Mesenchymal stem cell (in vitro differentiated cells and primary cell): ENCODE results near the gene PLA2G4C.

Source experiments
- DNase-seq: peaks from one replicate; pipeline ENCODE4 v3.0.0-alpha.2; 2013
- H2AFZ ChIP-seq: one replicate; pipeline ENCODE4 v1.6.1; 2013; ENCODE audit warnings: low read depth, mild to moderate bottlenecking, control low read depth, inconsistent platforms, low read length, moderate library complexity
- H2AK5ac ChIP-seq: 2 replicates; pipeline ENCODE4 v1.6.1; 2013; ENCODE audit warnings: low read length, moderate library complexity, mild to moderate bottlenecking, inconsistent platforms; ENCODE audit not compliant: severe bottlenecking
- H2BK120ac ChIP-seq: one replicate; pipeline ENCODE4 v1.6.1; 2013; ENCODE audit warnings: low read depth, mild to moderate bottlenecking, inconsistent platforms, low read length, moderate library complexity
- H2BK12ac ChIP-seq, 2 experiments: one replicate each; pipeline ENCODE4 v1.6.1; 2013; ENCODE audit warnings: inconsistent platforms in 2 of 2, low read length in 2 of 2, mild to moderate bottlenecking in 2 of 2, moderate library complexity in 2 of 2, control low read depth in 1 of 2
- H2BK15ac ChIP-seq: one replicate; pipeline ENCODE4 v1.6.1; 2013; ENCODE audit warnings: mild to moderate bottlenecking, low read depth, inconsistent platforms; ENCODE audit not compliant: poor library complexity, severe bottlenecking
- H2BK5ac ChIP-seq: 2 replicates; pipeline ENCODE4 v1.6.1; 2013; ENCODE audit warnings: low read depth, mild to moderate bottlenecking, low read length, control low read depth, inconsistent platforms; ENCODE audit not compliant: poor library complexity, severe bottlenecking
- H3K14ac ChIP-seq, 2 experiments: one replicate each; pipeline ENCODE4 v1.6.1; 2013; ENCODE audit warnings: inconsistent platforms in 2 of 2, low read length in 2 of 2, control low read depth in 1 of 2, mild to moderate bottlenecking in 1 of 2, moderate library complexity in 1 of 2
- H3K18ac ChIP-seq, 2 experiments: one replicate each; pipeline ENCODE4 v1.6.1; 2013; ENCODE audit warnings: inconsistent platforms in 2 of 2, low read length in 2 of 2, control low read depth in 1 of 2, low read depth in 1 of 2, mild to moderate bottlenecking in 1 of 2
- H3K23ac ChIP-seq, 2 experiments: one replicate each; pipeline ENCODE4 v1.6.1; 2013; ENCODE audit warnings: inconsistent platforms in 2 of 2, low read length in 2 of 2, mild to moderate bottlenecking in 2 of 2, moderate library complexity in 2 of 2, control low read depth in 1 of 2
- H3K27ac ChIP-seq: 2 replicates; pipeline ENCODE4 v1.5.1; 2013; ENCODE audit warnings: mild to moderate bottlenecking, moderate library complexity, low read length, control low read depth, inconsistent platforms; ENCODE audit not compliant: poor library complexity, severe bottlenecking
- H3K27me3 ChIP-seq, 2 experiments: 2 replicates each; pipeline versions ENCODE4 v1.6.1 to v1.7.0; 2013; ENCODE audit warnings: low read length in 2 of 2, mild to moderate bottlenecking in 2 of 2, moderate library complexity in 2 of 2, control low read depth in 1 of 2, inconsistent platforms in 1 of 2; ENCODE audit not compliant: control insufficient read depth in 1 of 2, insufficient read depth in 1 of 2
- H3K36me3 ChIP-seq, 2 experiments: 2 replicates each; pipeline versions ENCODE4 v1.6.1 to v1.7.0; 2013; ENCODE audit warnings: low read length in 2 of 2, control low read depth in 1 of 2, inconsistent platforms in 1 of 2, low read depth in 1 of 2, mild to moderate bottlenecking in 1 of 2; ENCODE audit not compliant: insufficient read depth in 2 of 2, control insufficient read depth in 1 of 2
- H3K4ac ChIP-seq, 2 experiments: one replicate each; pipeline ENCODE4 v1.6.1; 2013; ENCODE audit warnings: inconsistent platforms in 2 of 2, low read length in 2 of 2, mild to moderate bottlenecking in 2 of 2, moderate library complexity in 2 of 2, control low read depth in 1 of 2, low read depth in 1 of 2
- H3K4me1 ChIP-seq: 2 replicates; pipeline ENCODE4 v1.6.1; 2013; ENCODE audit warnings: low read depth, low read length, control low read depth; ENCODE audit not compliant: control insufficient read depth, insufficient read depth
- H3K4me2 ChIP-seq: 2 replicates; pipeline ENCODE4 v1.6.1; 2013; ENCODE audit warnings: low read length, mild to moderate bottlenecking, inconsistent platforms; ENCODE audit not compliant: poor library complexity, severe bottlenecking
- H3K4me3 ChIP-seq, 2 experiments: 2 replicates each; pipeline versions ENCODE4 v1.5.1 to v1.7.0; 2013; ENCODE audit warnings: low read length in 2 of 2, mild to moderate bottlenecking in 2 of 2, control low read depth in 1 of 2, low read depth in 1 of 2; ENCODE audit not compliant: insufficient read depth in 1 of 2
- H3K79me1 ChIP-seq: replicated peaks from 2 replicates; pipeline ENCODE4 v1.6.1; 2013; ENCODE audit warnings: mild to moderate bottlenecking, control low read depth, low read length, inconsistent platforms; ENCODE audit not compliant: poor library complexity, severe bottlenecking
- H3K9ac ChIP-seq: 2 replicates; pipeline ENCODE4 v1.7.0; 2013; ENCODE audit warnings: mild to moderate bottlenecking, low read length, moderate library complexity
- H3K9me3 ChIP-seq: 2 replicates; pipeline ENCODE4 v1.7.0; 2013; ENCODE audit warnings: mild to moderate bottlenecking, low read length; ENCODE audit not compliant: control insufficient read depth
- H4K8ac ChIP-seq: one replicate; pipeline ENCODE4 v1.6.1; 2013; ENCODE audit warnings: inconsistent platforms, mild to moderate bottlenecking, low read length, moderate library complexity
- H4K91ac ChIP-seq: one replicate; pipeline ENCODE4 v1.6.1; 2013; ENCODE audit warnings: mild to moderate bottlenecking, low read length, inconsistent platforms
- WGBS: methylation state at CpG from one replicate; pipeline ENCODE4 v1.1.7; 2013; ENCODE audit warnings: mixed read lengths; 5-methylcytosine and 5-hydroxymethylcytosine counted together

Gene PLA2G4C

DNA sequence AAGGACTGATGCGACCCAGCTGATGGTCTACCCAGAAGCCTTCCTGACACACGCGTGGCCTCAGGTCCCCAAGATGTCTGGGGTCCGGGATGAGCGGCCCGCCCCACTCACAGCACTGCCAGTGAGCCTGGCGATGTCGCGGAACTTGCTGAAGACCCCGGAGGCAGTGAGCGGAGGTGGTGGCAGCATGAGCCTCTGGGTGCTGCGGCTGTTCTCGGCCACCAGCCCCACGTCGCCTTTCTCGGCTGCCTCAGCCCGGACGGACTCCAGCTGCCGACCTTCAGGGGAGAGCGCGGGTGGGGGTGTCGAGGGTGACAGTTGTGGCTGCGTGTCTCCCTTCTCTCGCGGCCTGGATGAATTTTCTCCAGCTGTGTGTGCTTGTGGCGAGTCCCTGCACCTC lies 26.8 kb upstream of the PLA2G4C start:
- H3K14ac ChIP-seq, result no peak overlapping the region

GRCh38 chr19:48136547-48136946 lies 25.9 kb upstream of the PLA2G4C start:
- Histone ChIP-seq H3K23ac (no peak overlapping the region), H2BK12ac (no peak overlapping the region), H4K8ac (no peak overlapping the region), H2BK120ac (no peak overlapping the region), H3K4me1 (peaks cover 6% of the 10 kb centered on the region), H3K79me1 (no peaks in the 10 kb centered on the region), H3K27ac (no peak overlapping the region), H2BK15ac (no peak overlapping the region), H2BK5ac (no peak overlapping the region), H3K9ac (no peak overlapping the region), H3K27me3 (no peaks in the 10 kb centered on the region), H3K18ac (no peak overlapping the region), H2AFZ (no peak overlapping the region), H3K14ac (no peak overlapping the region), H2AK5ac (no peak overlapping the region), H3K36me3 (peaks cover 8 to 63% of the 10 kb centered on the region in 2 experiments), H3K4me2 (no peak overlapping the region), H4K91ac (no peak overlapping the region), H3K4ac (no peak overlapping the region), H3K4me3 (no peak overlapping the region), H3K9me3 (no peaks in the 10 kb centered on the region)
- DNase-seq, result no peak
- 93% methylated on average over 4 of the region's 4 CpGs for WGBS

More for the DNA sequence above, 26.8 kb upstream of the PLA2G4C start:
- 97% methylated on average over 26 of the region's 26 CpGs for WGBS
- Histone ChIP-seq H3K36me3 (peaks cover 8 to 57% of the 10 kb centered on the region in 2 experiments), H2BK15ac (no peak overlapping the region), H3K4me1 (peaks cover 6% of the 10 kb centered on the region), H3K27ac (no peak overlapping the region), H3K9me3 (no peaks in the 10 kb centered on the region), H3K4me3 (no peak overlapping the region), H2BK12ac (no peak overlapping the region), H2AFZ (no peak overlapping the region), H2AK5ac (no peak overlapping the region), H4K91ac (no peak overlapping the region), H3K4ac (no peak overlapping the region), H3K18ac (no peak overlapping the region), H3K23ac (no peak overlapping the region), H3K4me2 (no peak overlapping the region), H3K9ac (no peak overlapping the region), H3K79me1 (no peaks in the 10 kb centered on the region), H4K8ac (no peak overlapping the region), H3K27me3 (no peaks in the 10 kb centered on the region), H2BK5ac (no peak overlapping the region), H2BK120ac (no peak overlapping the region)
- DNase-seq, result no peak

- no peak overlapping the region for H2AFZ ChIP-seq
- no peak overlapping the region for H2BK120ac ChIP-seq
- H3K27ac ChIP-seq, result no peak overlapping the region
- H3K4ac ChIP-seq, result no peak overlapping the region
- H3K23ac ChIP-seq, result no peak overlapping the region
- no peak overlapping the region for H2AK5ac ChIP-seq
- no peak overlapping the region for H3K18ac ChIP-seq
- no peak overlapping the region for H2BK15ac ChIP-seq
- no peak overlapping the region for H3K9ac ChIP-seq
- H3K36me3 ChIP-seq, result peaks cover 16 to 65% of the 10 kb centered on the region in 2 experiments
- no peak overlapping the region for H2BK12ac ChIP-seq
- H2BK5ac ChIP-seq, result no peak overlapping the region
- H3K4me3 ChIP-seq, result no peak overlapping the region
- no peaks in the 10 kb centered on the region for H3K9me3 ChIP-seq
- 84% methylated on average over 7 of the region's 8 CpGs for WGBS
- no peak overlapping the region for H4K91ac ChIP-seq
- H4K8ac ChIP-seq, result no peak overlapping the region
- no peaks in the 10 kb centered on the region for H3K27me3 ChIP-seq
- DNase-seq, result no peak
- H3K4me2 ChIP-seq, result no peak overlapping the region
- H3K79me1 ChIP-seq, result no peaks in the 10 kb centered on the region
- H3K4me1 ChIP-seq, result peaks cover 6% of the 10 kb centered on the region
- no peak overlapping the region for H3K14ac ChIP-seq
These were observed 24.8 kb upstream of the PLA2G4C start for GRCh38 chr19:48135411-48135810.

GRCh38 chr19:48133094-48133493 lies 22.5 kb upstream of the PLA2G4C start:
- Histone ChIP-seq H4K91ac (no peak overlapping the region), H2BK120ac (no peak overlapping the region), H3K23ac (no peak overlapping the region), H3K18ac (no peak overlapping the region), H3K4ac (no peak overlapping the region), H3K4me2 (no peak overlapping the region), H3K9ac (no peak overlapping the region), H3K14ac (no peak overlapping the region), H2AFZ (no peak overlapping the region), H3K4me1 (no peaks in the 10 kb centered on the region), H3K79me1 (no peaks in the 10 kb centered on the region), H2BK12ac (no peak overlapping the region), H3K36me3 (peaks cover 17 to 71% of the 10 kb centered on the region in 2 experiments), H3K27me3 (no peaks in the 10 kb centered on the region), H4K8ac (no peak overlapping the region), H2BK5ac (no peak overlapping the region), H2AK5ac (no peak overlapping the region), H3K27ac (no peak overlapping the region), H2BK15ac (no peak overlapping the region), H3K9me3 (no peaks in the 10 kb centered on the region), H3K4me3 (no peak overlapping the region)
- DNase-seq, result no peak
- 92% methylated on average over 6 of the region's 6 CpGs for WGBS
